ENCODE measurements around the gene KANSL3. TPM values are rescaled to one million over a fixed set of nuclear protein-coding genes. Genes with fewer than 3 reads are reported as not detected.

Gene KANSL3
- polyA plus RNA-seq, 4 donors, result 13.5 to 39.7 (median 18.0) TPM

DNA sequence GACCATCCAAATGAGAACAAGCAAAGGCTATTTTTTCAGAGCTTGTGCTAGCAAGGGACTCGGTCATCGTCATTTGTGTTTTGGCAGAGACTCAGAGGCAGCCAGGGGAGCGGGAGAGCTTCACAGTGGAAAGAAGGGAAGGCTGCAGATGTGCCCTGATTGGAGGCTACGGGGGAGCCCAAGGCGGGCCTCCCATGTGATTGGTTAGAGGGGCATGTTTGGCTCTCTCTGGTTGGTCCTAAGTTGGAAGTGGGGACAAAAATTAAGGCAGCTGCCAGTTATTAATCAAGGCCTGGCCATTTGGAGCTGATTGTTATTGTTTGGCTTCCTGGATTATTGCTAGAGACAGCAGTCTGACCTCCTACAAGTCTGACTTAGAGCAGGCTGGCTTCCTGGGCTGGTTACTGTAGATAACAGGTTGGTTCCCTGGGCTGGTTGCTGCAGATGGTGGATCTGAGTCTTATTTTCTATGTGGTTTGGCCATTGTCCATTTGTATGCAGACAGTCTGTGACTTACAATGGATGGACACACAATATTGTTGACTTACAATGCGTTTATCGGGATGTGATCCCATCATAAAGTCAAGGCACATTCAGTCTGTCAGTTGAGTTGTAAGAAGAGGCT, 10.3 kb upstream of the KANSL3 start:
- no peak for FAIRE-seq
- H3K4me3 ChIP-seq (ENCODE audit: low read depth in 1 of 3, low read length in 3 of 3), result no peak overlapping the region
- 93 to 96% (median 94%) methylated on average over 7 of the region's 7 CpGs for WGBS, 3 donors
- H3K4me1 ChIP-seq (ENCODE audit: control insufficient read depth in 3 of 3, insufficient read depth in 2 of 3, low read depth in 1 of 3, low read length in 2 of 3), result no peaks in the 10 kb centered on the region
- H3K9me3 ChIP-seq (ENCODE audit: control insufficient read depth in 2 of 2, insufficient read depth in 1 of 2, low read depth in 1 of 2, low read length in 1 of 2), result no peaks in the 10 kb centered on the region
- no peaks in the 10 kb centered on the region for H3K27me3 ChIP-seq (ENCODE audit: control insufficient read depth in 3 of 3, insufficient read depth in 3 of 3, low read length in 3 of 3)
- DNase-seq, result no peak
- peaks cover 0 to 6% (median 0%) of the 10 kb centered on the region in 3 donors for H3K36me3 ChIP-seq (ENCODE audit: control insufficient read depth in 3 of 3, insufficient read depth in 2 of 3, low read depth in 1 of 3, low read length in 3 of 3)
- no peak overlapping the region for H3K27ac ChIP-seq (ENCODE audit: low read depth in 1 of 3, low read length in 2 of 3)

DNA sequence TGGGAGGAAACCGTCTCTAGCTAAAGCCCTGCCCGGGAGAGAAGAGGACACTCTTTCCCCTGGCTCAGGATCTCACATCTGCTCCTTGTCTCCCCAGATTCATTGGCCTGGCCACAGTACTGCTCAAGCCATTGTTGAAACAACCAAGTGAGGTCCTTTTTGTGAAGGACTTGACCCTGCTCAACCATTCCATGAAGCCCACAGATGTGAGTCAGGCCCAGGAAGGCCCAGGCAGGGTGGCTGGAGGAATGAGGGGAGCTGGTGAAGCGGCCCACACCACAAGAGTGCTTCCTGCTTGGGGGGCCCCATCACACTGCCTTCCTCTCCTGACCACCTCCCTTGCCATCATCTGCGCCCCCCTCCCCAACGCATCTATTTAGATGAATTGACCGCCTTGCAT, 9.6 kb upstream of the KANSL3 start:
- no peak overlapping the region for H3K27ac ChIP-seq (ENCODE audit: low read depth in 1 of 3, low read length in 2 of 3)
- no peak for DNase-seq
- 94 to 98% (median 97%) methylated on average over 6 of the region's 6 CpGs for WGBS, 3 donors
- FAIRE-seq, result no peak
- H3K4me3 ChIP-seq (ENCODE audit: low read depth in 1 of 3, low read length in 3 of 3), result no peak overlapping the region
- no peaks in the 10 kb centered on the region for H3K27me3 ChIP-seq (ENCODE audit: control insufficient read depth in 3 of 3, insufficient read depth in 3 of 3, low read length in 3 of 3)
- H3K9me3 ChIP-seq (ENCODE audit: control insufficient read depth in 2 of 2, insufficient read depth in 1 of 2, low read depth in 1 of 2, low read length in 1 of 2), result no peaks in the 10 kb centered on the region
- peaks cover 0 to 6% (median 0%) of the 10 kb centered on the region in 3 donors for H3K36me3 ChIP-seq (ENCODE audit: control insufficient read depth in 3 of 3, insufficient read depth in 2 of 3, low read depth in 1 of 3, low read length in 3 of 3)
- H3K4me1 ChIP-seq (ENCODE audit: control insufficient read depth in 3 of 3, insufficient read depth in 2 of 3, low read depth in 1 of 3, low read length in 2 of 3), result no peaks in the 10 kb centered on the region

DNA sequence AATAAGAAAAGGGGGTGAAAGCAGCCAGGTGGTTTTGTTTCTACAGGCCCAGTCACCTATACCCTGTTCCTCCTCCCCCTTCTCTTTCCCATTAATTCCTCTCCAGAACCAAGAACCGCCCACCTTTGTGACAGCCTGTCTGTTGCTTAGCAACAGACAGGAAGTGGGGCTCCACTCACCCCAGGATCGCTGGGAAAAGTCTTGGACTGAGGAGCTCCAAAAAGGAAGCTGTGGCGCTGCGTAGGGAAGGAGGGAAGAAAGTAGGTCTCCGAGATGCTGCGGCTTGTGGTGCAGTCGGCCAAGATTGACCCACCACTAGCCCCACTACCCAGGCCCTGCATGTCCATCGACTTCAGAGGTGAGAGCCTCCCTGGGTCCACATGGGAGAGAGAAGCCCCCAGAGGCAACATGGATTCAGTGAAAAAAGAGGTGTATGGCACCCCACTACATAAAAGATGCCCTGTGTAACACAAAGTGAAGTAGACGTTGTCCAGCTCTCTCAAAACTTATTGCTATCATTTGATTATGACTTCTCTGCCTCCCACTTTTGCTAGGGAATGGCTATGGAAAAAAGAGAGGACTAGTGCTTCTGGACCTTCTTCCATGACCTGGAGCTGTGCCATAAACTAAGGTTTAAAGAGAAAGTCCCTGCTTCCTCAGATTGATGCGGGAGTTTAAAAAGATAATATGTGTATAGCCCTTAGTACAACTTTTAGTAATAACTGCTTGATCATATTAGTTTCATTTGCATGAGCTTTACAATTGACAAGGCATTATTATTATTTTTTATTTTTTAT, 4.7 kb upstream of the KANSL3 start, which contains the start of gene FER1L5:
TSS of gene FER1L5 (plus strand) at position 201 of the 797 bp plus-strand sequence. CDS start at position 274, 73 bp downstream.
- H3K9me3 ChIP-seq (ENCODE audit: control insufficient read depth in 2 of 2, insufficient read depth in 1 of 2, low read depth in 1 of 2, low read length in 1 of 2), result no peaks in the 10 kb centered on the region
- no peaks in the 10 kb centered on the region for H3K27me3 ChIP-seq (ENCODE audit: control insufficient read depth in 3 of 3, insufficient read depth in 3 of 3, low read length in 3 of 3)
- H3K36me3 ChIP-seq (ENCODE audit: control insufficient read depth in 3 of 3, insufficient read depth in 2 of 3, low read depth in 1 of 3, low read length in 3 of 3), result no peaks in the 10 kb centered on the region
- peak within 1 kb of the TSS in 1 of 3 donors; percentile 38 for H3K4me3 ChIP-seq (ENCODE audit: low read depth in 1 of 3, low read length in 3 of 3)
- WGBS, 3 donors, result 38 to 56% (median 45%) methylated on average over 10 of the region's 10 CpGs
- peak within 1 kb of the TSS in 2 of 3 donors; percentile 43 to 46 for H3K27ac ChIP-seq (ENCODE audit: low read depth in 1 of 3, low read length in 2 of 3)
- peak; percentile 11 to 78 for DNase-seq
- FAIRE-seq, result no peak
- peaks cover 0 to 5% (median 0%) of the 10 kb centered on the region in 3 donors for H3K4me1 ChIP-seq (ENCODE audit: control insufficient read depth in 3 of 3, insufficient read depth in 2 of 3, low read depth in 1 of 3, low read length in 2 of 3)

DNA sequence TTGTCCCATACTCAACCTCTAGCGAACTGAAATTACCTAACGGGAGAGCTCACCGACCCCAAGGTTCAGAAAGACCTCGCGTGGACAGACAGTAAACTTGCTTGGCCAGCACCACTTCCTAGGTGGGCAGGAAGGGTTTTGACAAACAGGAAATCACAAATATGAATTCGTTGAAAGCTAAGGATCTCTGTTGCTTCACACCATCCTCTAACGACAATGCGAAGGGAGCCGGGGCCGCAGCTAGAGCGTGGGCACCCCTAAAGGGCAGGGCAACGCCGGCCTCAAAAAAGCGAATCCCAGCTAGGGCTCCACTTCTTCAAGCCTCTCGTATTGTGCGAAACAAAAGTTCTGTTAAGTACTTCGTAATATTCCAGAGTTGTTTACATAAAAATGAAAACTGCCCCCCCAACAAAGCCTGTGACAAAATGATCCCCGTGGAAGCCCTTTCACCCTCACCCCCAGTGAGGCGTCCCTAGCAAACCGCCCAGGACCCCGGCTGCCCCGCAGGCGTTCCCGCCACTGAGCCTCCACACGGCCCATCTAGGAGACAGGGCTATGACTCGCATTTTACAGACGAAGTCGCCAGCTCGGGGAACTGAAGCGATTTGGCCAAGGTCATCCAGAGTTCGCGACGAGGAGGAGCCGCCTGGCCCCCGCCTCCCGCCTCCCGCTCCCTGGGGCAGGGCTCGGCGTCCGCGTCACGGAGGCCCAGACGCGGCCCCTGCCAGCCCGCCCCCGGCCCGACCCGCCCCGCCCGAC, 548 bp downstream of the KANSL3 start:
- peak overlapping the region; percentile 67 to 88 (median 75) for H3K4me3 ChIP-seq (ENCODE audit: low read depth in 1 of 3, low read length in 3 of 3)
- peak overlapping the region; percentile 74 to 96 (median 77) for H3K27ac ChIP-seq (ENCODE audit: low read depth in 1 of 3, low read length in 2 of 3)
- DNase-seq, result peak in 1 of 2 donors; percentile 85
- WGBS, 3 donors, result 0 to 1% (median 0%) methylated on average over 34 to 50 of the region's 50 CpGs
- peaks cover 8 to 14% (median 9%) of the 10 kb centered on the region in 3 donors for H3K4me1 ChIP-seq (ENCODE audit: control insufficient read depth in 3 of 3, insufficient read depth in 2 of 3, low read depth in 1 of 3, low read length in 2 of 3)
- no peaks in the 10 kb centered on the region for H3K27me3 ChIP-seq (ENCODE audit: control insufficient read depth in 3 of 3, insufficient read depth in 3 of 3, low read length in 3 of 3)
- no peaks in the 10 kb centered on the region for H3K9me3 ChIP-seq (ENCODE audit: control insufficient read depth in 2 of 2, insufficient read depth in 1 of 2, low read depth in 1 of 2, low read length in 1 of 2)
- no peak for FAIRE-seq
- H3K36me3 ChIP-seq (ENCODE audit: control insufficient read depth in 3 of 3, insufficient read depth in 2 of 3, low read depth in 1 of 3, low read length in 3 of 3), result peaks cover 0 to 16% (median 2%) of the 10 kb centered on the region in 3 donors

DNA sequence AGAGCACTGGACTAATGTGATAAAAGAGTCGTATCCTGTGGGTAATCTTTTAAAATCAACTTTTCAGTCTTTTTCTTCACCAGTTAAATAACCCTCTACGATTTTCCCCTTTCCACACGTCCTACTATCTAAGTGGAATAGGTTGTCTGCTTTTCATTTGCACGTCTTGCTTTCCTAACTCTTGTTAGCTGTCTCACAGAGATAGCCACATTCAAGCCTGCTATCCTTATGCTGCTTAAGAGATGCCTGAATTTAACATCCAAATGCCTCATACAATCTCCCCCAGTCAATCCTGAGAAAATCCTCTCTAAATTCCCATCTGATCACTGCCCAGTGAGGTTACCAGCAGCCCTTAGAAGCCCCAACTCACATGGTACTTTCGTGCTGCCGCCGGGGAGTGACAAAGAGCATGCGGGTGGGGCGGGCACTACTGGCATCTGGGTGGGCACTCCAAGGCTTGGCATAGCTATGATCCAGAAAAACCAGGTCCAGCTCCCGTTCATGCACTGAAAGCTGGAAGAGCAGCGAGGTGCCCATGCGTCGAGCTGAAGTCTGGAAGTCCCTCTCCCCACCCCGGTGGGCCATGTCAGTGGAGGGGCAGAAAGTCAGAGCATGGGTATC, 1.5 kb downstream of the KANSL3 start:
- Histone ChIP-seq H3K4me3 (ENCODE audit: low read depth in 1 of 3, low read length in 3 of 3) (peak overlapping the region in 2 of 3 donors; percentile 75 to 88), H3K36me3 (ENCODE audit: control insufficient read depth in 3 of 3, insufficient read depth in 2 of 3, low read depth in 1 of 3, low read length in 3 of 3) (peaks cover 0 to 24% (median 2%) of the 10 kb centered on the region in 3 donors), H3K27me3 (ENCODE audit: control insufficient read depth in 3 of 3, insufficient read depth in 3 of 3, low read length in 3 of 3) (no peaks in the 10 kb centered on the region), H3K4me1 (ENCODE audit: control insufficient read depth in 3 of 3, insufficient read depth in 2 of 3, low read depth in 1 of 3, low read length in 2 of 3) (peaks cover 8 to 14% (median 14%) of the 10 kb centered on the region in 3 donors), H3K9me3 (ENCODE audit: control insufficient read depth in 2 of 2, insufficient read depth in 1 of 2, low read depth in 1 of 2, low read length in 1 of 2) (no peaks in the 10 kb centered on the region), H3K27ac (ENCODE audit: low read depth in 1 of 3, low read length in 2 of 3) (peak overlapping the region in 1 of 3 donors; percentile 96)
- DNase-seq (peak; percentile 24 to 45), FAIRE-seq (no peak)
- 12 to 37% (median 18%) methylated on average over 14 of the region's 14 CpGs for WGBS, 3 donors

DNA sequence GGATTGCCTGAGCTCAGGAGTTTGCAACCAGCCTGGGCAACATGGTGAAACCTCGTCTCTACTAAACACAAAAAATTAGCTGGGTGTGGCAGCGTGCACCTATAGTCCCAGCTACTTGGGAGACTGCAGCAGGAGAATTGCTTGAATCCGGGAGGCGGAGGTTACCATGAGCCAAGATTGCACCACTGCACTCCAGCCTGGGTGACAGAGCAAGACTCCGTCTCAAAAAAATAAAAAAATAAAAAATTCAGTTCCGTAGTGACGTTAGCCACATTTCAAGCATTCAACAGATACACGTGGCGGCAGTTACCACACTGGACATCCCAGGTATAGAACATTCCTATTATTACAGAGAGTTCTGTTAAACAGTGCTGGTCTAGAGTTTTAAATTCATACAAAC, 4.5 kb downstream of the KANSL3 start:
- no peak for DNase-seq
- no peaks in the 10 kb centered on the region for H3K27me3 ChIP-seq (ENCODE audit: control insufficient read depth in 3 of 3, insufficient read depth in 3 of 3, low read length in 3 of 3)
- no peak overlapping the region for H3K27ac ChIP-seq (ENCODE audit: low read depth in 1 of 3, low read length in 2 of 3)
- H3K36me3 ChIP-seq (ENCODE audit: control insufficient read depth in 3 of 3, insufficient read depth in 2 of 3, low read depth in 1 of 3, low read length in 3 of 3), result peaks cover 0 to 32% (median 2%) of the 10 kb centered on the region in 3 donors
- peaks cover 8 to 14% (median 13%) of the 10 kb centered on the region in 3 donors for H3K4me1 ChIP-seq (ENCODE audit: control insufficient read depth in 3 of 3, insufficient read depth in 2 of 3, low read depth in 1 of 3, low read length in 2 of 3)
- FAIRE-seq, result no peak
- H3K9me3 ChIP-seq (ENCODE audit: control insufficient read depth in 2 of 2, insufficient read depth in 1 of 2, low read depth in 1 of 2, low read length in 1 of 2), result no peaks in the 10 kb centered on the region
- no peak overlapping the region for H3K4me3 ChIP-seq (ENCODE audit: low read depth in 1 of 3, low read length in 3 of 3)
- WGBS, 3 donors, result 93 to 97% (median 93%) methylated on average over 9 of the region's 9 CpGs

DNA sequence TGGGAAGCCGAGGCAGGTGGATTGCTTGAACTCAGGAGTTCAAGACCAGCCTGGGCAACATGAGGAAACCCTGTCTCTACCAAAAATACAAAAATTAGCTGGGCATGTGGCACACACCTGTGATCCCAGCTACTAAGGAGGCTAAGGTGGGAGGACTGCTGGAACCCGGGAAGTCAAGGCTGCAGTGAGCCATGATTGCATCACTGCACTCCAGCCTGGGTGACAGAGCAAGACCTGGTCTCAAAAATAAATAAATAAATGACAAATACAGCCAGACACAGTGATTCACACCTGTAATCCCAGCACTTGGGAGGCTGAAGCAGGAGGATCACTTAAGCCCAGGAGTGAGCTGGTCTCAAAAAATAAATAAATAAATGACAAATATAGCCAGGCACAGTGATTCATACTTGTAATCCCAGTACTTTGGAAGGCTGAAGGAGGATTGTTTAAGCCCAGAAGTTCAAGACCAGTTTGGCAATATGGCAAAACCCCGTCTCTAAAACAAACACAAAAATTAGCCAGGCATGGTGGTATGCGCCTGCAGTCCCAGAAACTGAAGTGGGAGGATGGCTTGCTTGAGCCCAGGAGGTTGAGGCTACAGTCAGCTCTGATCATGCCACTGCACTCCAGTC, 6.2 kb downstream of the KANSL3 start:
- 78 to 88% (median 79%) methylated on average over 4 of the region's 4 CpGs for WGBS, 3 donors
- no peaks in the 10 kb centered on the region for H3K9me3 ChIP-seq (ENCODE audit: control insufficient read depth in 2 of 2, insufficient read depth in 1 of 2, low read depth in 1 of 2, low read length in 1 of 2)
- H3K27me3 ChIP-seq (ENCODE audit: control insufficient read depth in 3 of 3, insufficient read depth in 3 of 3, low read length in 3 of 3), result no peaks in the 10 kb centered on the region
- no peak overlapping the region for H3K4me3 ChIP-seq (ENCODE audit: low read depth in 1 of 3, low read length in 3 of 3)
- FAIRE-seq (no peak), DNase-seq (no peak)
- H3K36me3 ChIP-seq (ENCODE audit: control insufficient read depth in 3 of 3, insufficient read depth in 2 of 3, low read depth in 1 of 3, low read length in 3 of 3), result peaks cover 0 to 37% (median 7%) of the 10 kb centered on the region in 3 donors
- H3K27ac ChIP-seq (ENCODE audit: low read depth in 1 of 3, low read length in 2 of 3), result no peak overlapping the region
- peaks cover 7 to 15% (median 8%) of the 10 kb centered on the region in 3 donors for H3K4me1 ChIP-seq (ENCODE audit: control insufficient read depth in 3 of 3, insufficient read depth in 2 of 3, low read depth in 1 of 3, low read length in 2 of 3)

All from small intestine (tissue), 7 donors.